ENCODE measurements around the gene TBC1D8.

DNA sequence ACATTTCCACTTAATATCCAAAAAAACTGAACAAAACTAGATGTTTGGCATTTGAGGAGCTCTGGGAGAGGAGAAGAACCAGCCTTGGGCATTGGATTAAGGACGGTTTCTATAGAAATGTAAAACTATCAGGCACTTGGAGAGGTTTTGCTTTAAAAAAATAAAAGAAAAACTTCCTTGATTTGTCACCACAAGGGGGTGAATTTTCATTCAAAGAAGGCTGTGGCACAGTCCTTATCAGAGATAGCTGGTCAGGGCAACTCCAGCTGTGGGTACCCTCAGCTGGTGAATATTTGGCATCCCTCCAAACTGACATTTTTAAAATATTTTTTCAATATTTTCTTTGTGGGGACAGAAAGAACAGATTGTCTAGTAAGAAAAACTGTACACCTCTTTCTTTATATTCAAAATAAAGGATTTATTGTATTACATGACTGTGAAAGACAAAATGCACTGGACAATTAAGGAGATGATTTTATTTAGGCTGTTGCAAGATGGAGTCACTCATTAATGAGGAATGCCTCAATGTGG, 46.1 kb upstream of the TBC1D8 start:
- TF ChIP-seq, protein P1, sequence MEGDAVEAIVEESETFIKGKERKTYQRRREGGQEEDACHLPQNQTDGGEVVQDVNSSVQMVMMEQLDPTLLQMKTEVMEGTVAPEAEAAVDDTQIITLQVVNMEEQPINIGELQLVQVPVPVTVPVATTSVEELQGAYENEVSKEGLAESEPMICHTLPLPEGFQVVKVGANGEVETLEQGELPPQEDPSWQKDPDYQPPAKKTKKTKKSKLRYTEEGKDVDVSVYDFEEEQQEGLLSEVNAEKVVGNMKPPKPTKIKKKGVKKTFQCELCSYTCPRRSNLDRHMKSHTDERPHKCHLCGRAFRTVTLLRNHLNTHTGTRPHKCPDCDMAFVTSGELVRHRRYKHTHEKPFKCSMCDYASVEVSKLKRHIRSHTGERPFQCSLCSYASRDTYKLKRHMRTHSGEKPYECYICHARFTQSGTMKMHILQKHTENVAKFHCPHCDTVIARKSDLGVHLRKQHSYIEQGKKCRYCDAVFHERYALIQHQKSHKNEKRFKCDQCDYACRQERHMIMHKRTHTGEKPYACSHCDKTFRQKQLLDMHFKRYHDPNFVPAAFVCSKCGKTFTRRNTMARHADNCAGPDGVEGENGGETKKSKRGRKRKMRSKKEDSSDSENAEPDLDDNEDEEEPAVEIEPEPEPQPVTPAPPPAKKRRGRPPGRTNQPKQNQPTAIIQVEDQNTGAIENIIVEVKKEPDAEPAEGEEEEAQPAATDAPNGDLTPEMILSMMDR (IDR thresholded peaks at IDR 0.05), result peak in 1 of 3 experiments; percentile 20
- no peak for TF ChIP-seq POLR2A (IDR thresholded peaks at IDR 0.05)

All from testis (tissue), 2 donors.